ENCODE measurements around the gene KRTAP10-10. TPM values are rescaled to one million over a fixed set of nuclear protein-coding genes. Genes with fewer than 3 reads are reported as not detected.

The KRTAP10-10 gene
- total and polyA plus RNA-seq, 2 of the 8 experiments (the other 6 are each of a cell fraction or from before 2014, with no cell fraction given) = not detected

GRCh38 chr21:44612029-44612486 is 25.1 kb upstream of the KRTAP10-10 start, which contains the start of gene KRTAP10-8:
KRTAP10-8 (plus strand) TSS chr21:44612079; CDS start chr21:44612101, 22 bp downstream.
- Histone ChIP-seq H3K4me2 (ENCODE audit: insufficient read depth in 1 of 2, low read depth in 2 of 2, low read length in 2 of 2) (no peak within 1 kb of the TSS), H3K27ac (ENCODE audit: low read depth, low read length) (no peak within 1 kb of the TSS), H3K79me1 (ENCODE audit: low read depth, low read length) (no peaks in the 10 kb centered on the region), H4K91ac (replicated peaks; ENCODE audit: insufficient read length, low read length) (no peak within 1 kb of the TSS), H2BK12ac (ENCODE audit: low read depth, low read length) (peak within 1 kb of the TSS; percentile 50; the same call in 1 of the 2 replicates), H3K4me1 (replicated peaks in 1 of 4; ENCODE audit: control insufficient read depth in 3 of 4, insufficient read depth in 4 of 4, low read length in 3 of 4) (peaks cover 0 to 6% (median 2%) of the 10 kb centered on the region in 4 experiments; a peak in 4 of 7 replicates), H3K27me3 (replicated peaks in 1 of 4; ENCODE audit: control insufficient read depth in 3 of 4, extremely low read depth in 1 of 4, insufficient read depth in 3 of 4, low read length in 3 of 4) (no peaks in the 10 kb centered on the region), H3K23ac (ENCODE audit: insufficient read length) (no peak within 1 kb of the TSS), H3K18ac (ENCODE audit: extremely low read depth, low read length) (no peak within 1 kb of the TSS), H2BK5ac (ENCODE audit: low read depth, low read length) (no peak within 1 kb of the TSS; the same call in 1 of the 2 replicates), H2BK15ac (ENCODE audit: low read length) (peak within 1 kb of the TSS; percentile 61; the same call in 1 of the 2 replicates), H3K14ac (ENCODE audit: insufficient read length) (no peak within 1 kb of the TSS), H4K20me1 (replicated peaks in 1 of 2; ENCODE audit: control insufficient read depth in 1 of 2, insufficient read depth in 2 of 2, low read length in 2 of 2) (peaks cover 0 to 1% of the 10 kb centered on the region in 2 experiments), H2AK5ac (ENCODE audit: low read depth, low read length) (peak within 1 kb of the TSS; percentile 39; the same call in 1 of the 2 replicates), H3K4ac (replicated peaks; ENCODE audit: insufficient read length, low read depth, low read length) (no peak within 1 kb of the TSS), H2AFZ (ENCODE audit: low read length) (no peak within 1 kb of the TSS), H2BK120ac (replicated peaks; ENCODE audit: low read depth, low read length) (no peak within 1 kb of the TSS), H3K23me2 (ENCODE audit: low read depth, low read length) (no peaks in the 10 kb centered on the region), H4K8ac (ENCODE audit: extremely low read depth, insufficient read depth, low read length) (peak within 1 kb of the TSS; percentile 43), H3K4me3 (ENCODE audit: extremely low read depth in 1 of 4, insufficient read depth in 2 of 4, low read depth in 3 of 4, low read length in 4 of 4) (no peak within 1 kb of the TSS), H2BK20ac (ENCODE audit: low read length) (no peak within 1 kb of the TSS), H4K5ac (ENCODE audit: insufficient read length, low read depth, low read length) (no peak within 1 kb of the TSS), H3K36me3 (ENCODE audit: control insufficient read depth in 2 of 4, insufficient read depth in 4 of 4, low read length in 3 of 4) (no peaks in the 10 kb centered on the region), H3K9ac (replicated peaks in 1 of 4; ENCODE audit: extremely low read depth in 1 of 4, low read depth in 3 of 4, low read length in 3 of 4) (no peak within 1 kb of the TSS), H3K79me2 (ENCODE audit: control insufficient read depth in 1 of 2, insufficient read depth in 2 of 2, low read length in 2 of 2) (no peaks in the 10 kb centered on the region), H3K9me3 (ENCODE audit: insufficient read depth in 2 of 2, low read depth in 1 of 2, low read length in 1 of 2) (peaks cover 19 to 22% of the 10 kb centered on the region in 2 experiments), H3K56ac (replicated peaks; ENCODE audit: insufficient read length, low read depth, low read length) (no peak within 1 kb of the TSS)
- FAIRE-seq (no peak), DNase-seq (ENCODE audit: low read depth in 1 of 2, low spot score in 2 of 2) (peak in 1 of 2 experiments; percentile 38)
- ChIA-PET CTCF (ENCODE audit: partially characterized antibody) (no interaction called here), POLR2A (ENCODE audit: partially characterized antibody) (interaction anchor here (0.7 kb wide), 1 partner anchor 263 kb away, joined by 3 read pairs; no protein-coding TSS in a partner anchor)
- WGBS, 2 experiments (ENCODE audit: extremely low coverage in 1 of 2, insufficient coverage in 1 of 2, insufficient read length in 1 of 2, insufficient replicate concordance in 2 of 2, low coverage in 1 of 2, low lambda C conversion rate in 2 of 2, missing lambda C conversion rate in 1 of 2) = 83% methylated on average over 8 of the region's 8 CpGs; no CpG with 5 or more reads in 1 of the 2 experiments
- no peak for TF ChIP-seq YY1 (IDR thresholded peaks at IDR 0.05; ENCODE audit: low read depth, low read length)
- TF ChIP-seq EZH2 (IDR thresholded peaks at IDR 0.05; ENCODE audit: low read depth, low read length, severe bottlenecking) = no peak
- TF ChIP-seq USF2 (IDR thresholded peaks at IDR 0.05; ENCODE audit: low read length) = no peak
- TF ChIP-seq SP4 (IDR thresholded peaks at IDR 0.05; ENCODE audit: low read length) = no peak
- no peak for TF ChIP-seq POLR2A (IDR thresholded peaks at IDR 0.05; ENCODE audit: control extremely low read depth in 1 of 2, low read depth in 2 of 2, low read length in 2 of 2)
- no peak for TF ChIP-seq NANOG (IDR thresholded peaks at IDR 0.05; ENCODE audit: insufficient read depth, low read depth, low read length, poor library complexity, severe bottlenecking)
- no peak for TF ChIP-seq CHD1 (IDR thresholded peaks at IDR 0.05; ENCODE audit: low read depth, low read length)
- TF ChIP-seq BRCA1 (IDR thresholded peaks at IDR 0.05; ENCODE audit: low read depth, low read length) = no peak
- TF ChIP-seq ATF2 (IDR thresholded peaks at IDR 0.05; ENCODE audit: low read length) = no peak
- no peak for TF ChIP-seq KDM1A (IDR thresholded peaks at IDR 0.05; ENCODE audit: borderline replicate concordance, low read length)
- no peak for TF ChIP-seq ZNF274 (IDR thresholded peaks at IDR 0.05; ENCODE audit: borderline replicate concordance, extremely low read depth, low read length)
- TF ChIP-seq TCF12 (IDR thresholded peaks at IDR 0.05; ENCODE audit: low read depth, low read length) = no peak

Data from H1 (cell line).